Neural progenitor cell (in vitro differentiated cells): ENCODE measurements around the gene NTHL1. TPM values are rescaled to one million over a fixed set of nuclear protein-coding genes. Genes with fewer than 3 reads are reported as not detected.

Experiments used
- DNase-seq: peaks from one replicate; pipeline ENCODE4 v3.0.0-alpha.2; 2016; ENCODE audit warnings: low spot score
- H2AFZ ChIP-seq: fragments of 200-600 bp; sonication (generic); replicated peaks from 2 replicates; pipeline ENCODE4 v1.6.1; 2016; ENCODE audit warnings: antibody characterized with exemption
- H3F3A ChIP-seq: fragments of 200-600 bp; sonication (generic); 2 replicates; pipeline ENCODE4 v1.6.1; 2016; ENCODE audit warnings: antibody characterized with exemption, low read depth
- H3K27ac ChIP-seq: fragments of 200-600 bp; sonication (generic); 2 replicates; pipeline ENCODE4 v1.5.1; 2016; ENCODE audit warnings: mild to moderate bottlenecking
- H3K27me3 ChIP-seq: fragments of 200-600 bp; sonication (generic); 2 replicates; pipeline ENCODE4 v1.6.1; 2016; ENCODE audit warnings: mild to moderate bottlenecking, moderate library complexity
- H3K36me3 ChIP-seq: fragments of 200-600 bp; sonication (generic); 2 replicates; pipeline ENCODE4 v1.5.1; 2016
- H3K4me1 ChIP-seq: fragments of 200-600 bp; sonication (generic); 2 replicates; pipeline ENCODE4 v1.6.1; 2016; ENCODE audit warnings: mixed run types
- H3K4me2 ChIP-seq: fragments of 200-600 bp; sonication (generic); 2 replicates; pipeline ENCODE4 v1.6.1; 2016
- H3K4me3 ChIP-seq: fragments of 200-600 bp; sonication (generic); 2 replicates; pipeline ENCODE4 v1.5.1; 2016
- H3K79me2 ChIP-seq: fragments of 200-600 bp; sonication (generic); 2 replicates; pipeline ENCODE4 v1.6.1; 2016; ENCODE audit warnings: low read depth
- H3K9ac ChIP-seq: fragments of 200-600 bp; sonication (generic); 2 replicates; pipeline ENCODE4 v1.6.1; 2016
- H3K9me3 ChIP-seq: fragments of 200-600 bp; sonication (generic); 2 replicates; pipeline ENCODE4 v1.5.1; 2016; ENCODE audit warnings: low read depth
- H4K20me1 ChIP-seq: fragments of 200-600 bp; sonication (generic); 2 replicates; pipeline ENCODE4 v1.6.1; 2016; ENCODE audit warnings: low read depth
- H3K27ac Mint-ChIP-seq: 3 replicates; pipeline ENCODE4 v1.8.0; 2021; ENCODE audit warnings: mixed read lengths
- H3K27me3 Mint-ChIP-seq: 2 replicates; pipeline ENCODE4 v1.8.0; 2022; ENCODE audit warnings: low read depth, mild to moderate bottlenecking, inconsistent platforms, moderate library complexity, mixed read lengths; ENCODE audit not compliant: insufficient read depth
- H3K36me3 Mint-ChIP-seq: 3 replicates; pipeline ENCODE4 v1.8.0; 2021; ENCODE audit warnings: mixed read lengths
- H3K4me1 Mint-ChIP-seq: 3 replicates; pipeline ENCODE4 v1.8.0; 2021; ENCODE audit warnings: mixed read lengths
- H3K4me3 Mint-ChIP-seq: 3 replicates; pipeline ENCODE4 v1.8.0; 2021; ENCODE audit warnings: mild to moderate bottlenecking, moderate library complexity, mixed read lengths
- H3K9me3 Mint-ChIP-seq: 3 replicates; pipeline ENCODE4 v1.8.0; 2020; ENCODE audit warnings: mixed read lengths
- EZH2 ChIP-seq: fragments of 200-600 bp; sonication (generic); IDR thresholded peaks from 2 replicates; pipeline ENCODE4 v1.6.1; 2017; ENCODE audit warnings: antibody characterized with exemption, mild to moderate bottlenecking, moderate library complexity
- EZH2phosphoT487 ChIP-seq: fragments of 200-600 bp; sonication (generic); IDR thresholded peaks from 2 replicates; pipeline ENCODE4 v1.6.1; 2017; ENCODE audit warnings: antibody characterized with exemption
- total RNA-seq: library from RNA; depleted of rRNA; stranded (reverse); fragments of >200 nt; gene quantifications from 2 replicates; pipeline ENCODE4 v1.2.3, GENCODE V29; 2015; ENCODE audit warnings: low replicate concordance
- TF ChIP-seq, protein P1 (sequence below): fragments of 200-600 bp; sonication (generic); IDR thresholded peaks from 2 replicates; pipeline ENCODE4 v1.5.1; 2017; ENCODE audit warnings: antibody characterized with exemption, mild to moderate bottlenecking

The NTHL1 gene
- total RNA-seq, 1 donor from 2014 or later, result 26.3 TPM

GRCh38 chr16:2031081-2031577 lies 16.5 kb downstream of the NTHL1 start:
- Mint-ChIP-seq H3K9me3 (no peaks in the 10 kb centered on the region), H3K36me3 (no peaks in the 10 kb centered on the region), H3K27me3 (peaks cover 2% of the 10 kb centered on the region), H3K27ac (no peak overlapping the region), H3K4me1 (peaks cover 8% of the 10 kb centered on the region), H3K4me3 (no peak overlapping the region)
- Histone ChIP-seq H3K9me3 (no peaks in the 10 kb centered on the region), H3K27ac (no peak overlapping the region), H3K36me3 (no peaks in the 10 kb centered on the region), H3F3A (peaks cover 3% of the 10 kb centered on the region), H4K20me1 (peaks cover 5% of the 10 kb centered on the region), H3K4me2 (no peak overlapping the region), H3K79me2 (no peaks in the 10 kb centered on the region), H3K27me3 (peaks cover 27% of the 10 kb centered on the region), H3K4me1 (peaks cover 12% of the 10 kb centered on the region), H3K9ac (no peak overlapping the region), H3K4me3 (no peak overlapping the region), H2AFZ (no peak overlapping the region)
- no peak for DNase-seq
- TF ChIP-seq EZH2phosphoT487 (no peak), EZH2 (no peak)
- TF ChIP-seq, protein P1, sequence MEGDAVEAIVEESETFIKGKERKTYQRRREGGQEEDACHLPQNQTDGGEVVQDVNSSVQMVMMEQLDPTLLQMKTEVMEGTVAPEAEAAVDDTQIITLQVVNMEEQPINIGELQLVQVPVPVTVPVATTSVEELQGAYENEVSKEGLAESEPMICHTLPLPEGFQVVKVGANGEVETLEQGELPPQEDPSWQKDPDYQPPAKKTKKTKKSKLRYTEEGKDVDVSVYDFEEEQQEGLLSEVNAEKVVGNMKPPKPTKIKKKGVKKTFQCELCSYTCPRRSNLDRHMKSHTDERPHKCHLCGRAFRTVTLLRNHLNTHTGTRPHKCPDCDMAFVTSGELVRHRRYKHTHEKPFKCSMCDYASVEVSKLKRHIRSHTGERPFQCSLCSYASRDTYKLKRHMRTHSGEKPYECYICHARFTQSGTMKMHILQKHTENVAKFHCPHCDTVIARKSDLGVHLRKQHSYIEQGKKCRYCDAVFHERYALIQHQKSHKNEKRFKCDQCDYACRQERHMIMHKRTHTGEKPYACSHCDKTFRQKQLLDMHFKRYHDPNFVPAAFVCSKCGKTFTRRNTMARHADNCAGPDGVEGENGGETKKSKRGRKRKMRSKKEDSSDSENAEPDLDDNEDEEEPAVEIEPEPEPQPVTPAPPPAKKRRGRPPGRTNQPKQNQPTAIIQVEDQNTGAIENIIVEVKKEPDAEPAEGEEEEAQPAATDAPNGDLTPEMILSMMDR, result no peak

GRCh38 chr16:2030036-2030435 lies 17.6 kb downstream of the NTHL1 start:
- H3F3A ChIP-seq, result peaks cover 13% of the 10 kb centered on the region
- DNase-seq, result no peak
- peaks cover 5% of the 10 kb centered on the region for H4K20me1 ChIP-seq
- H2AFZ ChIP-seq, result no peak overlapping the region
- peaks cover 6% of the 10 kb centered on the region for H3K4me1 ChIP-seq
- peaks cover 9% of the 10 kb centered on the region for H3K27me3 Mint-ChIP-seq
- H3K4me3 ChIP-seq, result no peak overlapping the region
- H3K4me2 ChIP-seq, result no peak overlapping the region
- TF ChIP-seq, protein P1, result no peak
- TF ChIP-seq EZH2phosphoT487 (no peak), EZH2 (no peak)
- no peaks in the 10 kb centered on the region for H3K36me3 ChIP-seq
- H3K79me2 ChIP-seq, result no peaks in the 10 kb centered on the region
- peaks cover 38% of the 10 kb centered on the region for H3K27me3 ChIP-seq
- no peaks in the 10 kb centered on the region for H3K9me3 Mint-ChIP-seq
- no peaks in the 10 kb centered on the region for H3K36me3 Mint-ChIP-seq
- H3K9me3 ChIP-seq, result no peaks in the 10 kb centered on the region
- no peak overlapping the region for H3K4me3 Mint-ChIP-seq
- H3K27ac ChIP-seq, result no peak overlapping the region
- H3K4me1 Mint-ChIP-seq, result peaks cover 10% of the 10 kb centered on the region
- H3K27ac Mint-ChIP-seq, result no peak overlapping the region
- no peak overlapping the region for H3K9ac ChIP-seq

DNA sequence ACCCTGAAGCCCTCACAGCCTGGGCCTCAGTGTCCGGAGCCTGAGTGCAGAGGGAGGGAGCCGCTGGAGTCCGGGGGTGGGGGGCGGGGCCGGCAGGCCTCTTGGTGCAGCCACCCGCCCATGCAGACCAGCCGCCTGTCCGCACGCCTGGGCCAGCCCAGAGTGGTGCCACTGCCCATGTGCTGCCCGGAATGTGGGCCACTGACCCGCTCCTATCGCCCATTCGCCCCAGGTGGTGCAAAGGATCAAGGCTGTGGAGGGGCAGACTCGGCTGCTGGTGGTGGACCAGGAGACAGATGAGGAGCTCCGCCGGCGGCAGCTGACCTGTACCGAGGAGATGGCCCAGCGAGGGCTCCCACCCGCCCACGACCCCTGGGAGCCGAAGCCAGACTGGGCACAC lies 18.3 kb downstream of the NTHL1 start:
- TF ChIP-seq EZH2phosphoT487 (no peak), EZH2 (no peak)
- TF ChIP-seq, protein P1, result no peak
- H3K36me3 Mint-ChIP-seq, result no peaks in the 10 kb centered on the region
- H3K27ac ChIP-seq, result no peak overlapping the region
- H3K27me3 Mint-ChIP-seq, result peaks cover 11% of the 10 kb centered on the region
- peaks cover 45% of the 10 kb centered on the region for H3K27me3 ChIP-seq
- no peak overlapping the region for H2AFZ ChIP-seq
- H3K27ac Mint-ChIP-seq, result no peak overlapping the region
- no peaks in the 10 kb centered on the region for H3K79me2 ChIP-seq
- no peak overlapping the region for H3K9ac ChIP-seq
- no peaks in the 10 kb centered on the region for H3K9me3 Mint-ChIP-seq
- peaks cover 10% of the 10 kb centered on the region for H3K4me1 Mint-ChIP-seq
- H3K4me1 ChIP-seq, result peaks cover 6% of the 10 kb centered on the region
- H3K9me3 ChIP-seq, result no peaks in the 10 kb centered on the region
- H3K36me3 ChIP-seq, result no peaks in the 10 kb centered on the region
- H3K4me3 Mint-ChIP-seq, result no peak overlapping the region
- H3K4me2 ChIP-seq, result no peak overlapping the region
- peaks cover 5% of the 10 kb centered on the region for H4K20me1 ChIP-seq
- no peak for DNase-seq
- H3K4me3 ChIP-seq, result no peak overlapping the region
- peaks cover 13% of the 10 kb centered on the region for H3F3A ChIP-seq
